Vagina (tissue), 2 donors: Measurements from ENCODE around the gene SNX1. TPM values are rescaled to one million over a fixed set of nuclear protein-coding genes. Genes with fewer than 3 reads are reported as not detected.

Experiments
- DNase-seq, 2 donors: peaks; one replicate each; pipeline ENCODE4 v3.0.0-alpha.2; 2017; ENCODE audit errors: extremely low spot score in 2 of 2
- H3K27ac ChIP-seq: fragments of 200-600 bp; sonication (generic); one replicate; pipeline ENCODE4 v1.5.1; 2019
- H3K27me3 ChIP-seq: fragments of 200-600 bp; sonication (generic); one replicate; pipeline ENCODE4 v1.5.1; 2019
- H3K36me3 ChIP-seq, 2 donors: fragments of 200-600 bp; sonication (generic); one replicate each; pipeline ENCODE4 v1.5.1; 2017 to 2019
- H3K4me1 ChIP-seq: fragments of 200-600 bp; sonication (generic); one replicate; pipeline ENCODE4 v1.5.1; 2019
- H3K4me3 ChIP-seq, 2 donors: fragments of 200-600 bp; sonication (generic); 1 replicate in 1 of 2; 2 replicates in 1 of 2; pipeline ENCODE4 v1.5.1; 2016 to 2019
- H3K9me3 ChIP-seq: fragments of 200-600 bp; sonication (generic); one replicate; pipeline ENCODE4 v1.5.1; 2019
- CTCF ChIP-seq, 3 experiments: fragments of 450-650 bp in 2 of 3; fragments of 200-600 bp in 1 of 3; sonication (generic) in 1 of 3; IDR thresholded peaks; one replicate each; pipeline ENCODE4 v1.5.1; 2017 to 2019; ENCODE audit warnings: antibody characterized with exemption in 3 of 3, mild to moderate bottlenecking in 2 of 3, moderate library complexity in 2 of 3
- POLR2A ChIP-seq, 2 donors: fragments of 450-650 bp; IDR thresholded peaks; one replicate each; pipeline ENCODE4 v1.6.1; 2017; ENCODE audit warnings: antibody characterized with exemption in 2 of 2, mild to moderate bottlenecking in 2 of 2, moderate library complexity in 2 of 2
- POLR2AphosphoS5 ChIP-seq, 2 donors: sonication (generic); formaldehyde crosslinking; IDR thresholded peaks; one replicate each; pipeline ENCODE4 v1.9.0; 2017; ENCODE audit warnings: antibody characterized with exemption in 2 of 2, mild to moderate bottlenecking in 2 of 2, low read depth in 1 of 2; ENCODE audit not compliant: insufficient read depth in 1 of 2
- intact Hi-C: fragments of 100-400 bp; cut with DNase I; formaldehyde crosslinking; loops from one replicate; pipeline ENCODE4 v1.15.1; 2023
- small RNA-seq: library from RNA; depleted of rRNA; stranded (forward); fragments of <200 nt; gene quantifications from one replicate; pipeline ENCODE3, GENCODE V24; 2016
- total RNA-seq: library from RNA; depleted of rRNA; stranded (reverse); fragments of >200 nt; gene quantifications from one replicate; pipeline ENCODE4 v1.2.3, GENCODE V29; 2016

The SNX1 gene
- total RNA-seq, 1 donor from 2014 or later, result 92.8 TPM

- TF ChIP-seq POLR2A (IDR thresholded peaks at IDR 0.05) (no peak), POLR2AphosphoS5 (IDR thresholded peaks at IDR 0.05; ENCODE audit: insufficient read depth in 1 of 2, low read depth in 1 of 2) (no peak), CTCF (IDR thresholded peaks at IDR 0.05) (no peak)
- Histone ChIP-seq H3K27me3 (no peaks in the 10 kb centered on the region), H3K4me1 (no peaks in the 10 kb centered on the region), H3K27ac (no peak overlapping the region), H3K9me3 (no peaks in the 10 kb centered on the region), H3K36me3 (no peaks in the 10 kb centered on the region), H3K4me3 (no peak overlapping the region)
- DNase-seq, result no peak
- intact Hi-C loops, result no loop called here
These were observed 89.5 kb downstream of the SNX1 start for GRCh38 chr15:64185146-64185911.

DNA sequence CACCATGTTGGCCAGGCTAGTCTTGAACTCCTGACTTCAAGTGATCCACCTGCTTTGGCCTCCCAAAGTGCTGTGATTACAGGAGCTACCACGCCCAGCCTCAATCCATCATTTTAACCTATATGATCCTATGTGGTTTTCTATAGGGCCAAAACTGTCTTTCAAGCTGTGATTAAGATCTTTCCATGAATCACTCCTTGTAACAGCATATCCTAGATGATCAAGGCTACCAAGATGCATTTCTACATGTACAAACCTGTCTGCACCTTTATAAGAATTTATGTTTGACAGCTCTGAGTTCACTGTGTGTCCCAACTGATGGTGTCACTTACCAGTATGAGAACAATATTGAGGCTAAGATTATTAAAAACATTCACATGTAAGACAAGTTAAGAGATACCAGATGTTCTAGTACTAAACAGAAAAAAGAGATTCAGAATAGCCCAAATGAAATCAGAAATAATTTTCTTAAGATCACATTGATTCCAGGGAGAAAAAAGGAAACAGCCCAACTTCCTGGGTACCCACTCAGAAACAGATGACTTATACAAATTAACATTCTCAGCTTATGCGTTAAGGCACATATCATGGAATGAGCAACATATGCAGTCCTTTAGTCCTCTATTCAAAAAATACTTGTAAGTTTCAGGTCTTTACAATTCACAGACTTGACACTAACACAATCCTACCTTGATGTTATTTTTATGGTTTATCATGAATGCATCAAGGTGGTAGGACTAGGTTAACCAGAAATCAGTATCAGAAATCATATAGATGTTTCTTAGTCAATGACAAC is 91.8 kb downstream of the SNX1 start:
- no peak overlapping the region for H3K4me3 ChIP-seq
- DNase-seq, result no peak
- TF ChIP-seq POLR2A (IDR thresholded peaks at IDR 0.05) (no peak), POLR2AphosphoS5 (IDR thresholded peaks at IDR 0.05; ENCODE audit: insufficient read depth in 1 of 2, low read depth in 1 of 2) (peak in 1 of 2 donors; percentile 84), CTCF (IDR thresholded peaks at IDR 0.05) (no peak)
- H3K9me3 ChIP-seq, result no peaks in the 10 kb centered on the region
- intact Hi-C loops, result no loop called here
- H3K27me3 ChIP-seq, result no peaks in the 10 kb centered on the region
- no peak overlapping the region for H3K27ac ChIP-seq
- no peaks in the 10 kb centered on the region for H3K36me3 ChIP-seq
- no peaks in the 10 kb centered on the region for H3K4me1 ChIP-seq

Small RNA genes within 50 kb of the gene (small RNA-seq; reads per million reads assigned to genes)
- gene RF00019, result not detected

Other genes starting within 250 kb of the SNX1 start
- gene DAPK2, start 49.5 kb upstream of the SNX1 start, total RNA-seq, result 50.3 TPM
- 36.1 TPM for gene CIAO2A, start 2.1 kb upstream of the SNX1 start, total RNA-seq
- not detected for gene SNX22, start 55.7 kb downstream of the SNX1 start, total RNA-seq
- 451 TPM for gene PPIB, start 67.0 kb downstream of the SNX1 start, total RNA-seq